Bronchial epithelial cell (primary cell): ENCODE data around the gene ACTL10. TPM values are rescaled to one million over a fixed set of nuclear protein-coding genes. Genes with fewer than 3 reads are reported as not detected.
A peak's percentile ranks its signal among the peaks of the same experiment; 100 is the strongest.

Experiments used
- DNase-seq: peaks from one replicate; pipeline ENCODE4 v3.0.0-alpha.2; 2010; ENCODE audit warnings: low read depth
- FAIRE-seq: peaks from 2 replicates; lab custom pipeline; 2011; peaks lifted over from hg19 to GRCh38; lab: Jason Lieb, UNC
- H3K27me3 ChIP-seq: 2 replicates; pipeline ENCODE4 v1.5.1; 2011; ENCODE audit warnings: low read length; ENCODE audit not compliant: control insufficient read depth, insufficient read depth
- H3K36me3 ChIP-seq: 2 replicates; pipeline ENCODE4 v1.5.1; 2011; ENCODE audit warnings: low read length; ENCODE audit not compliant: control insufficient read depth, insufficient read depth
- H3K4me3 ChIP-seq: 2 replicates; pipeline ENCODE4 v1.5.1; 2011; ENCODE audit warnings: mild to moderate bottlenecking, low read depth, low read length, control low read depth
- total RNA-seq: library from RNA; depleted of rRNA; stranded (reverse); fragments of >200 nt; gene quantifications from 2 replicates; pipeline ENCODE4 v1.2.1, GENCODE V29; 2014
- TF ChIP-seq, protein P1 (sequence below): IDR thresholded peaks from 2 replicates; pipeline ENCODE4 v1.5.1; 2011; ENCODE audit warnings: mild to moderate bottlenecking, moderate library complexity, low read length, control low read depth, inconsistent platforms; ENCODE audit not compliant: insufficient read depth, severe bottlenecking

The ACTL10 gene
- total RNA-seq, 1 donor from 2014 or later, result 1.6 TPM

- DNase-seq, result no peak
- Histone ChIP-seq H3K27me3 (peaks cover 1% of the 10 kb centered on the region), H3K4me3 (no peak overlapping the region), H3K36me3 (no peaks in the 10 kb centered on the region)
- TF ChIP-seq, protein P1, sequence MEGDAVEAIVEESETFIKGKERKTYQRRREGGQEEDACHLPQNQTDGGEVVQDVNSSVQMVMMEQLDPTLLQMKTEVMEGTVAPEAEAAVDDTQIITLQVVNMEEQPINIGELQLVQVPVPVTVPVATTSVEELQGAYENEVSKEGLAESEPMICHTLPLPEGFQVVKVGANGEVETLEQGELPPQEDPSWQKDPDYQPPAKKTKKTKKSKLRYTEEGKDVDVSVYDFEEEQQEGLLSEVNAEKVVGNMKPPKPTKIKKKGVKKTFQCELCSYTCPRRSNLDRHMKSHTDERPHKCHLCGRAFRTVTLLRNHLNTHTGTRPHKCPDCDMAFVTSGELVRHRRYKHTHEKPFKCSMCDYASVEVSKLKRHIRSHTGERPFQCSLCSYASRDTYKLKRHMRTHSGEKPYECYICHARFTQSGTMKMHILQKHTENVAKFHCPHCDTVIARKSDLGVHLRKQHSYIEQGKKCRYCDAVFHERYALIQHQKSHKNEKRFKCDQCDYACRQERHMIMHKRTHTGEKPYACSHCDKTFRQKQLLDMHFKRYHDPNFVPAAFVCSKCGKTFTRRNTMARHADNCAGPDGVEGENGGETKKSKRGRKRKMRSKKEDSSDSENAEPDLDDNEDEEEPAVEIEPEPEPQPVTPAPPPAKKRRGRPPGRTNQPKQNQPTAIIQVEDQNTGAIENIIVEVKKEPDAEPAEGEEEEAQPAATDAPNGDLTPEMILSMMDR, result no peak
- no peak for FAIRE-seq
Observed at GRCh38 chr20:33659341-33660034, 7.3 kb upstream of the ACTL10 start.

- FAIRE-seq (no peak), DNase-seq (no peak)
- Histone ChIP-seq H3K4me3 (no peak overlapping the region), H3K27me3 (peaks cover 1% of the 10 kb centered on the region), H3K36me3 (no peaks in the 10 kb centered on the region)
- TF ChIP-seq, protein P1, result no peak
Observed at GRCh38 chr20:33660035-33660684, 6.6 kb upstream of the ACTL10 start.

DNA sequence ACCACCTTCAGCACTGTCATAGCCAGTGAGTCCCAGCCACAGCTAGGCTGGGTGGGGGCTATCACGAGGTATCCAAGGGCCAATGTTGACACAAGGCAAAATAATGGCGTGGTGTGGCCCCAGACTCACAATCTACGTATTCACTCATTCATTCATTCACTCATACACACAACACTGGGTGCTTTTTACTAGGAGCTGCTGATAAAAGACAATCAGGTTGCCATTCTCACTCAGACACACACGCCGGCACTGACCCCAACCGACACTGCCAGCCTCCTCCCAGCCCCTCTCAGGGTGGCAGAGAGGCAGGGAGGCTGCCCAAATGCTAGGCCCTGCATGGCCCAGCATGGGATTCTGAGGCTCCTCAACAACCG is 6.1 kb upstream of the ACTL10 start:
- TF ChIP-seq, protein P1, result no peak
- peaks cover under 1% of the 10 kb centered on the region for H3K27me3 ChIP-seq
- H3K36me3 ChIP-seq, result no peaks in the 10 kb centered on the region
- H3K4me3 ChIP-seq, result no peak overlapping the region
- FAIRE-seq, result no peak
- DNase-seq, result no peak

GRCh38 chr20:33662172-33662571 is 4.6 kb upstream of the ACTL10 start, which contains the start of gene C20orf144:
TSS of gene C20orf144 (plus strand) at chr20:33662327. CDS start at chr20:33662346, 19 bp downstream.
- TF ChIP-seq, protein P1, result no peak
- Histone ChIP-seq H3K36me3 (no peaks in the 10 kb centered on the region), H3K27me3 (no peaks in the 10 kb centered on the region), H3K4me3 (peak within 1 kb of the TSS; percentile 76)
- FAIRE-seq (no peak), DNase-seq (no peak)

GRCh38 chr20:33663161-33664084 is 3.3 kb upstream of the ACTL10 start:
- FAIRE-seq, result no peak
- peak; percentile 49 for DNase-seq

More at GRCh38 chr20:33663161-33664084, 3.3 kb upstream of the ACTL10 start:
- TF ChIP-seq, protein P1, result no peak
- Histone ChIP-seq H3K27me3 (no peaks in the 10 kb centered on the region), H3K4me3 (peak overlapping the region; percentile 76), H3K36me3 (no peaks in the 10 kb centered on the region)
